Endothelial cell (in vitro differentiated cells): Measurements from ENCODE around the gene SLC8A3. TPM values are rescaled to one million over a fixed set of nuclear protein-coding genes. Genes with fewer than 3 reads are reported as not detected.
A peak's percentile ranks its signal among the peaks of the same experiment; 100 is the strongest.

ENCODE experiments used
- DNase-seq: peaks from one replicate; pipeline ENCODE4 v3.0.0; 2021; ENCODE audit warnings: low spot score
- H3K27ac Mint-ChIP-seq: one replicate; pipeline ENCODE4 v1.8.0; 2021; ENCODE audit warnings: mixed read lengths, inconsistent platforms; ENCODE audit not compliant: unreplicated experiment
- H3K27me3 Mint-ChIP-seq: one replicate; pipeline ENCODE4 v1.8.0; 2021; ENCODE audit warnings: mild to moderate bottlenecking, moderate library complexity, mixed read lengths, inconsistent platforms; ENCODE audit not compliant: unreplicated experiment
- H3K36me3 Mint-ChIP-seq: one replicate; pipeline ENCODE4 v1.8.0; 2021; ENCODE audit warnings: mild to moderate bottlenecking, low read depth, mixed read lengths, inconsistent platforms; ENCODE audit not compliant: unreplicated experiment
- H3K4me1 Mint-ChIP-seq: one replicate; pipeline ENCODE4 v1.8.0; 2021; ENCODE audit warnings: mild to moderate bottlenecking, mixed read lengths, inconsistent platforms; ENCODE audit not compliant: unreplicated experiment
- H3K4me3 Mint-ChIP-seq: one replicate; pipeline ENCODE4 v1.8.0; 2021; ENCODE audit warnings: mild to moderate bottlenecking, mixed read lengths, inconsistent platforms; ENCODE audit not compliant: unreplicated experiment
- H3K9me3 Mint-ChIP-seq: one replicate; pipeline ENCODE4 v1.8.0; 2021; ENCODE audit warnings: mixed read lengths, inconsistent platforms; ENCODE audit not compliant: unreplicated experiment
- CTCF ChIP-seq: fragments of 200-600 bp; sonication (generic); IDR thresholded peaks from one replicate; pipeline ENCODE4 v1.5.0; 2021; ENCODE audit warnings: antibody characterized with exemption; ENCODE audit not compliant: unreplicated experiment
- total RNA-seq: library from RNA; stranded (reverse); fragmentation: NEBNext Ultra II Directional; extraction: Animal tissue kit (Norgen Biotek cat#: 25700); gene quantifications from one replicate; pipeline ENCODE4 v1.2.1, GENCODE V29; 2021; ENCODE audit not compliant: unreplicated experiment

The SLC8A3 gene
- total RNA-seq, 1 donor from 2014 or later: 0.13 TPM

- no peak for TF ChIP-seq CTCF
- H3K9me3 Mint-ChIP-seq: no peaks in the 10 kb centered on the region
- peaks cover 17% of the 10 kb centered on the region for H3K27me3 Mint-ChIP-seq
- H3K4me1 Mint-ChIP-seq: peaks cover 17% of the 10 kb centered on the region
- H3K4me3 Mint-ChIP-seq: peak overlapping the region; percentile 89
- no peak overlapping the region for H3K27ac Mint-ChIP-seq
- no peak for DNase-seq
- no peaks in the 10 kb centered on the region for H3K36me3 Mint-ChIP-seq
Observed at GRCh38 chr14:70188322-70188658, 461 bp downstream of the SLC8A3 start.

GRCh38 chr14:70186900-70187451, 1.8 kb downstream of the SLC8A3 start:
- Mint-ChIP-seq H3K9me3 (no peaks in the 10 kb centered on the region), H3K27me3 (peaks cover 14% of the 10 kb centered on the region)
- no peak for DNase-seq

GRCh38 chr14:70183991-70184390, 4.8 kb downstream of the SLC8A3 start:
- DNase-seq: no peak
- Mint-ChIP-seq H3K4me1 (peaks cover 11% of the 10 kb centered on the region), H3K27ac (no peak overlapping the region), H3K4me3 (no peak overlapping the region), H3K9me3 (no peaks in the 10 kb centered on the region), H3K27me3 (peaks cover 10% of the 10 kb centered on the region), H3K36me3 (no peaks in the 10 kb centered on the region)
- TF ChIP-seq CTCF: no peak

More at GRCh38 chr14:70186900-70187451, 1.8 kb downstream of the SLC8A3 start:
- H3K4me1 Mint-ChIP-seq: peaks cover 17% of the 10 kb centered on the region
- no peak for TF ChIP-seq CTCF
- H3K4me3 Mint-ChIP-seq: peak overlapping the region; percentile 80
- H3K27ac Mint-ChIP-seq: no peak overlapping the region
- no peaks in the 10 kb centered on the region for H3K36me3 Mint-ChIP-seq

GRCh38 chr14:70181276-70181675, 7.5 kb downstream of the SLC8A3 start:
- DNase-seq: no peak
- Mint-ChIP-seq H3K9me3 (no peaks in the 10 kb centered on the region), H3K27ac (no peak overlapping the region), H3K36me3 (no peaks in the 10 kb centered on the region), H3K27me3 (no peaks in the 10 kb centered on the region), H3K4me1 (no peaks in the 10 kb centered on the region), H3K4me3 (no peak overlapping the region)
- no peak for TF ChIP-seq CTCF

GRCh38 chr14:70180718-70181117, 8.0 kb downstream of the SLC8A3 start:
- DNase-seq: no peak
- no peak overlapping the region for H3K27ac Mint-ChIP-seq

More at GRCh38 chr14:70180718-70181117, 8.0 kb downstream of the SLC8A3 start:
- Mint-ChIP-seq H3K4me3 (no peak overlapping the region), H3K4me1 (no peaks in the 10 kb centered on the region), H3K9me3 (no peaks in the 10 kb centered on the region), H3K27me3 (no peaks in the 10 kb centered on the region), H3K36me3 (no peaks in the 10 kb centered on the region)
- TF ChIP-seq CTCF: no peak
